HepG2 (cell line): ENCODE measurements around the gene PRR30. TPM values are rescaled to one million over a fixed set of nuclear protein-coding genes. Genes with fewer than 3 reads are reported as not detected.

ENCODE experiments used
- ATAD3A ChIP-seq: sonication (generic); formaldehyde crosslinking; IDR thresholded peaks from 2 replicates; pipeline ENCODE4 v1.4.0; 2020; ENCODE audit warnings: missing genetic modification reagents
- HDAC6 ChIP-seq: fragments of 200-600 bp; sonication (generic); IDR thresholded peaks from 2 replicates; pipeline ENCODE4 v1.7.0; 2017; ENCODE audit warnings: mild to moderate bottlenecking, antibody characterized with exemption, low read length, low read depth
- HMGA1 ChIP-seq: sonication (generic); formaldehyde crosslinking; conservative IDR thresholded peaks from 2 replicates; pipeline ENCODE4 v1.4.0; 2020; ENCODE audit warnings: missing genetic modification reagents
- JUND ChIP-seq: sonication (generic); formaldehyde crosslinking; IDR thresholded peaks from 2 replicates; pipeline ENCODE4 v1.8.0; 2022; ENCODE audit warnings: mild to moderate bottlenecking, missing genetic modification reagents
- PCBP1 ChIP-seq: fragments of 200-400 bp; formaldehyde crosslinking; IDR thresholded peaks from 2 replicates; pipeline ENCODE4 v1.6.1; 2017; ENCODE audit warnings: mild to moderate bottlenecking, low read depth, low read length, borderline replicate concordance
- SALL1 ChIP-seq: sonication (generic); formaldehyde crosslinking; IDR thresholded peaks from 2 replicates; pipeline ENCODE4 v1.8.0; 2022; ENCODE audit warnings: mild to moderate bottlenecking, missing genetic modification reagents
- SMAD3 ChIP-seq: sonication (generic); formaldehyde crosslinking; IDR thresholded peaks from 2 replicates; pipeline ENCODE4 v1.4.0; 2020; ENCODE audit warnings: missing genetic modification reagents
- ZBTB43 ChIP-seq: sonication (generic); formaldehyde crosslinking; conservative IDR thresholded peaks from 2 replicates; pipeline ENCODE4 v1.4.0; 2020; ENCODE audit warnings: missing genetic modification reagents
- ZMYM3 ChIP-seq: sonication (generic); formaldehyde crosslinking; IDR thresholded peaks from 2 replicates; pipeline ENCODE4 v1.5.1; 2020; ENCODE audit warnings: mild to moderate bottlenecking, missing genetic modification reagents
- ZNF10 ChIP-seq: sonication (generic); formaldehyde crosslinking; IDR thresholded peaks from 2 replicates; pipeline ENCODE4 v1.4.0; 2020; ENCODE audit warnings: mild to moderate bottlenecking, low read depth, missing genetic modification reagents, borderline replicate concordance
- ZNF496 ChIP-seq: sonication (generic); formaldehyde crosslinking; IDR thresholded peaks from 2 replicates; pipeline ENCODE4 v1.8.1; 2023; ENCODE audit warnings: mild to moderate bottlenecking, moderate library complexity, missing genetic modification reagents; ENCODE audit not compliant: insufficient replicate concordance
- ZNF660 ChIP-seq: sonication (generic); formaldehyde crosslinking; IDR thresholded peaks from 2 replicates; pipeline ENCODE4 v1.5.1; 2020; ENCODE audit warnings: mild to moderate bottlenecking, low read depth, missing genetic modification reagents, borderline replicate concordance
- ZNF800 ChIP-seq: sonication (generic); formaldehyde crosslinking; IDR thresholded peaks from 2 replicates; pipeline ENCODE4 v1.4.0; 2020; ENCODE audit warnings: missing genetic modification reagents
- polyA plus RNA-seq, 8 experiments: library from polyadenylated mRNA; depleted of rRNA in 3 of 8; stranded (reverse) in 7 of 8; unstranded in 1 of 8; fragments of >200 nt; fragmentation: Illumina TruSeq in 4 of 8; extraction: Trizol in 4 of 8; gene quantifications; 2 replicates each; pipeline versions ENCODE4 v1.2.1 to v1.2.3, GENCODE V29; 2011 to 2016; ENCODE audit warnings: low read depth in 4 of 8, missing spikeins in 1 of 8, mixed read lengths in 1 of 8; ENCODE audit not compliant: insufficient read depth in 1 of 8
- total RNA-seq, 5 experiments: library from RNA; depleted of rRNA; stranded (reverse); fragments of >200 nt; fragmentation: Illumina TruSeq; extraction: Trizol; gene quantifications; 2 replicates each; pipeline ENCODE4 v1.2.3, GENCODE V29; 2016; ENCODE audit warnings: low read depth in 1 of 5
- TF ChIP-seq, protein P1 (sequence below): sonication (generic); formaldehyde crosslinking; conservative IDR thresholded peaks from 2 replicates; pipeline ENCODE4 v1.8.0; 2022; ENCODE audit warnings: low read depth, missing genetic modification reagents
- TF ChIP-seq, protein P2 (sequence below): sonication (generic); formaldehyde crosslinking; IDR thresholded peaks from 2 replicates; pipeline ENCODE4 v1.5.0; 2020; ENCODE audit warnings: mild to moderate bottlenecking, missing genetic modification reagents
- TF ChIP-seq, protein P3 (sequence below): sonication (generic); formaldehyde crosslinking; IDR thresholded peaks from 2 replicates; pipeline ENCODE4 v1.4.0; 2020; ENCODE audit warnings: missing genetic modification reagents, borderline replicate concordance

The PRR30 gene
- total and polyA plus RNA-seq, 2 of the 13 experiments (the other 11 are each of a cell fraction or from before 2014, with no cell fraction given): not detected

DNA sequence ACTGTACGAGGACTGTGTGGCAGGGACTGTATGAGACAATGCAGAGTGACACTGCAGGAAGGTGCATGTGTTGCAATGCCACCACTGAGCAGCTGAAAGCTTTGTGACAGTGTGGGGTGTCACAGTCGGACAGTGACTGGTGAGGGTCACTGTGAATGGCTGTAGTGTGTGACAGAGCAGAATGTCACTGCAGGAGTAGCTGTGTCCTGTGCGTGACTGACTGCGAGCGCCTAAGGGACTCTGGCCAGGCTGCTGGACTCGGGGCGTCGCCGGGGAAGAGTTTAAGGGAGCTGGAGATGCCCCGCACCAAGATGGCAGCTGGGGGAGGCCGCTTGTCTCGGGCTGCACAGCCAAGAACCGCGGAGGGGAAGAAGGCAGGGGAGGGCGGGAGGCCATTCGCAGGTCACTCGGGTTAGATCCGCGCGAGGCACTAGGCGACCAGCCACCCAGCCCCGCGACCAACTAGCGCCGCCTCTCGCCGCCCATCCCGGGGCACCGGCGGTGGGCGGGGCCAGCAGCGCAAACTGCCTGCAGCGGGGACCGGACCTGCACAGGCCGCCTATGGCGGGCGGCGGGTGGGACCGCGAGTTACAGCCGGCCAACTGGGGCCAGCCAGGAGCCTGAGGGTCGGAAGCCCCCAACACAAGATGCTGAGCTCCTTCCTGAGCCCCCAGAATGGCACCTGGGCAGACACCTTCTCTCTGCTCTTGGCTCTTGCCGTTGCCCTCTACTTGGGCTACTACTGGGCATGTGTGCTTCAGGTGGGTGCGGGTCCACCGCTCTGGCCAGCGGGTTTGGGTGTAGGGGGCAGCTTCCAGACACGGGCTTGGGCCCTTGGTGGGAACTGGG lies 15.7 kb downstream of the PRR30 start, which contains the start of gene ABHD1 (continued):
- 0 out of 2 replicates have a peak, but pooled peaks have one; percentile 58 for TF ChIP-seq ZNF800 (CRISPR knock-in tag)
- TF ChIP-seq, protein P1, sequence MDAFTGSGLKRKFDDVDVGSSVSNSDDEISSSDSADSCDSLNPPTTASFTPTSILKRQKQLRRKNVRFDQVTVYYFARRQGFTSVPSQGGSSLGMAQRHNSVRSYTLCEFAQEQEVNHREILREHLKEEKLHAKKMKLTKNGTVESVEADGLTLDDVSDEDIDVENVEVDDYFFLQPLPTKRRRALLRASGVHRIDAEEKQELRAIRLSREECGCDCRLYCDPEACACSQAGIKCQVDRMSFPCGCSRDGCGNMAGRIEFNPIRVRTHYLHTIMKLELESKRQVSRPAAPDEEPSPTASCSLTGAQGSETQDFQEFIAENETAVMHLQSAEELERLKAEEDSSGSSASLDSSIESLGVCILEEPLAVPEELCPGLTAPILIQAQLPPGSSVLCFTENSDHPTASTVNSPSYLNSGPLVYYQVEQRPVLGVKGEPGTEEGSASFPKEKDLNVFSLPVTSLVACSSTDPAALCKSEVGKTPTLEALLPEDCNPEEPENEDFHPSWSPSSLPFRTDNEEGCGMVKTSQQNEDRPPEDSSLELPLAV: no peak
- TF ChIP-seq HMGA1 (CRISPR knock-in tag): no peak
- TF ChIP-seq ZNF660: peak; percentile 70; the same call in 1 of the 2 replicates
- no peak for TF ChIP-seq ATAD3A
- 0 out of 2 replicates have a peak, but pooled peaks have one; percentile 38 for TF ChIP-seq PCBP1
- TF ChIP-seq ZBTB43 (CRISPR knock-in tag): peak; percentile 49; the same call in 1 of the 2 replicates
- TF ChIP-seq ZNF10 (CRISPR knock-in tag): no peak
- TF ChIP-seq SALL1 (CRISPR knock-in tag): peak; percentile 75
- no peak for TF ChIP-seq JUND
- TF ChIP-seq ZNF496: no peak
- TF ChIP-seq ZMYM3: peak; percentile 28; the same call in 1 of the 2 replicates
- no peak for TF ChIP-seq HDAC6
- TF ChIP-seq, protein P2, sequence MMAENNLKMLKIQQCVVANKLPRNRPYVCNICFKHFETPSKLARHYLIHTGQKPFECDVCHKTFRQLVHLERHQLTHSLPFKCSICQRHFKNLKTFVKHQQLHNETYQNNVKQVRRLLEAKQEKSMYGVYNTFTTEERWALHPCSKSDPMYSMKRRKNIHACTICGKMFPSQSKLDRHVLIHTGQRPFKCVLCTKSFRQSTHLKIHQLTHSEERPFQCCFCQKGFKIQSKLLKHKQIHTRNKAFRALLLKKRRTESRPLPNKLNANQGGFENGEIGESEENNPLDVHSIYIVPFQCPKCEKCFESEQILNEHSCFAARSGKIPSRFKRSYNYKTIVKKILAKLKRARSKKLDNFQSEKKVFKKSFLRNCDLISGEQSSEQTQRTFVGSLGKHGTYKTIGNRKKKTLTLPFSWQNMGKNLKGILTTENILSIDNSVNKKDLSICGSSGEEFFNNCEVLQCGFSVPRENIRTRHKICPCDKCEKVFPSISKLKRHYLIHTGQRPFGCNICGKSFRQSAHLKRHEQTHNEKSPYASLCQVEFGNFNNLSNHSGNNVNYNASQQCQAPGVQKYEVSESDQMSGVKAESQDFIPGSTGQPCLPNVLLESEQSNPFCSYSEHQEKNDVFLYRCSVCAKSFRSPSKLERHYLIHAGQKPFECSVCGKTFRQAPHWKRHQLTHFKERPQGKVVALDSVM (CRISPR knock-in tag): no peak
- no peak for TF ChIP-seq SMAD3 (CRISPR knock-in tag)
- TF ChIP-seq, protein P3, sequence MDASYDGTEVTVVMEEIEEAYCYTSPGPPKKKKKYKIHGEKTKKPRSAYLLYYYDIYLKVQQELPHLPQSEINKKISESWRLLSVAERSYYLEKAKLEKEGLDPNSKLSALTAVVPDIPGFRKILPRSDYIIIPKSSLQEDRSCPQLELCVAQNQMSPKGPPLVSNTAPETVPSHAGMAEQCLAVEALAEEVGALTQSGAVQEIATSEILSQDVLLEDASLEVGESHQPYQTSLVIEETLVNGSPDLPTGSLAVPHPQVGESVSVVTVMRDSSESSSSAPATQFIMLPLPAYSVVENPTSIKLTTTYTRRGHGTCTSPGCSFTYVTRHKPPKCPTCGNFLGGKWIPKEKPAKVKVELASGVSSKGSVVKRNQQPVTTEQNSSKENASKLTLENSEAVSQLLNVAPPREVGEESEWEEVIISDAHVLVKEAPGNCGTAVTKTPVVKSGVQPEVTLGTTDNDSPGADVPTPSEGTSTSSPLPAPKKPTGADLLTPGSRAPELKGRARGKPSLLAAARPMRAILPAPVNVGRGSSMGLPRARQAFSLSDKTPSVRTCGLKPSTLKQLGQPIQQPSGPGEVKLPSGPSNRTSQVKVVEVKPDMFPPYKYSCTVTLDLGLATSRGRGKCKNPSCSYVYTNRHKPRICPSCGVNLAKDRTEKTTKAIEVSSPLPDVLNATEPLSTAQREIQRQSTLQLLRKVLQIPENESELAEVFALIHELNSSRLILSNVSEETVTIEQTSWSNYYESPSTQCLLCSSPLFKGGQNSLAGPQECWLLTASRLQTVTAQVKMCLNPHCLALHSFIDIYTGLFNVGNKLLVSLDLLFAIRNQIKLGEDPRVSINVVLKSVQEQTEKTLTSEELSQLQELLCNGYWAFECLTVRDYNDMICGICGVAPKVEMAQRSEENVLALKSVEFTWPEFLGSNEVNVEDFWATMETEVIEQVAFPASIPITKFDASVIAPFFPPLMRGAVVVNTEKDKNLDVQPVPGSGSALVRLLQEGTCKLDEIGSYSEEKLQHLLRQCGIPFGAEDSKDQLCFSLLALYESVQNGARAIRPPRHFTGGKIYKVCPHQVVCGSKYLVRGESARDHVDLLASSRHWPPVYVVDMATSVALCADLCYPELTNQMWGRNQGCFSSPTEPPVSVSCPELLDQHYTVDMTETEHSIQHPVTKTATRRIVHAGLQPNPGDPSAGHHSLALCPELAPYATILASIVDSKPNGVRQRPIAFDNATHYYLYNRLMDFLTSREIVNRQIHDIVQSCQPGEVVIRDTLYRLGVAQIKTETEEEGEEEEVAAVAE (CRISPR knock-in tag): no peak
